ENCODE results near the gene MAP2K2. TPM values are rescaled to one million over a fixed set of nuclear protein-coding genes. Genes with fewer than 3 reads are reported as not detected.

The MAP2K2 gene
- total RNA-seq, 1 experiment from 2014 or later, result 162 TPM

DNA sequence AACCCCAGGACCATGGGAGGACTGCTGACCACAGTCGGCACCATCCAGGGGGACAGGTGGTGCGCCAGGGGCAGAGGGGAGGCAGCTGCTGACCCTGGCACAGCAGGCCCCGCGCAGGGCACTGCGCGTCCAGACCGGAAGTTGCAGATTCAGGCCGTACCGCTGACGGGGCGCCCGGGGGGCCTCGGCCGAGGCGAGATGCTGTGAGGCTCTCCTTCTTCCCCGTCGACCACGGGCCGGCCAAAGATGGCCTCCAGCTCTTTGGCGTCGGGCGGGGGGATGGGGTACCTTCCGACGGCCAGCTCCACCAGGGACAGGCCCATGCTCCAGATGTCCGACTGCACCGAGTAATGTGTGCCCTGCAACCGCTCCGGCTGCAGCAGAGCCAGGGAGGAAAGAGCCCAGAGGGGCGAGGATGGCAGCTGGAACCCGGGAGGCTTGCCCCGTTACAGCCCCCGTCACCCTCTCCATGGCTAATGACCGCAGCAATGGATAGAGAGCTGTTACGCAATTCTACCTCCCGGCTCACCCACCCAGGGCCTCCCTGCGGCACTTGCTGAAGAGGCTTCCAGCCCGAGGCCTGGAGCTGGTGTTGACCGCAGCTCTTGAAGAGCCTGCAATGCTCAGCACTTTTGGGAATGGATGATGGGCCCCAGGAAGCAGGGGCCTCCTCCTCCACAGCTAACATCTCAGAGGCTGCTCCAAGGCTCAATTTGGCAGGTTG is 24.7 kb downstream of the MAP2K2 start:
- DNase-seq (ENCODE audit: low read depth), result no peak

DNA sequence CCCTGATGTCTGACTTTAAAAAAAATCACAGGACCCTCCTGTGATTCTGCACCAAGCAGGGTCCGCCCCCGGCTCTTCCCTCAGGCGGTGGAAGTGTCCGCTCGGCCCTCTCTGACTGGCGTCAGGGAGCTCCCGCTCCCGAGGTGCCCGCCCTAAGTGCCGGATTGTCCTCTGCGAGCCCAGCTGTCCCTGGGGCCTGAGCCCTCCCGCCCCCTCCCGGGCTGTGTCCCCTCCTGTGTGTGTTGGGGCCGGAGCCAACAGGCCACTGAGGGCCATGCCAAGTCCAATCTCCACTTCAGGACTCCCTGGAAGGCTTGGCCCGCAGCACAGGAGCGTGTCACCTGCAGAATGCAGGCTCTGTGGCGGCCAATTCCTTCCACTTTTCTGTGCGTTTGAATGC is 25.4 kb downstream of the MAP2K2 start:
- no peak for DNase-seq (ENCODE audit: low read depth)

DNA sequence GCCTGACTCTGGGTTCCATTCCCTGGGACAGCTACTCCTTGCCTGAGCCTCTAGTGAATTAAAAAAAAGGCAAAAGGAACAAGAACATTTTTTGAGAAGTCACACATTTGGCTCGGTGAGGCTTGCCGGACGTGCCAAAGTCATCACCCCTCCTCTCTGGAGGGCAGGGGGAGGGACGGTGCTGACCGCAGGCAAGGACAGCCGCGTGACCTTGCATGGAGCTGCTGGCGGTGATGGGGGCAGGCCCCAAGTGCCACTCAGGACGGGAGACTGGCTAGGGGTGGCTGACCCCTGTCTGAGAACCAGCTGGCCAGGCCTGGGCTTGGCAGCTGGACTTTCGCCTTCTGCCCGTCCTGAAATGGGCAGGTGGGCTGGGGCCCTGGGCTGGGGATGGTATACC is 26.4 kb downstream of the MAP2K2 start:
- DNase-seq (ENCODE audit: low read depth), result no peak

DNA sequence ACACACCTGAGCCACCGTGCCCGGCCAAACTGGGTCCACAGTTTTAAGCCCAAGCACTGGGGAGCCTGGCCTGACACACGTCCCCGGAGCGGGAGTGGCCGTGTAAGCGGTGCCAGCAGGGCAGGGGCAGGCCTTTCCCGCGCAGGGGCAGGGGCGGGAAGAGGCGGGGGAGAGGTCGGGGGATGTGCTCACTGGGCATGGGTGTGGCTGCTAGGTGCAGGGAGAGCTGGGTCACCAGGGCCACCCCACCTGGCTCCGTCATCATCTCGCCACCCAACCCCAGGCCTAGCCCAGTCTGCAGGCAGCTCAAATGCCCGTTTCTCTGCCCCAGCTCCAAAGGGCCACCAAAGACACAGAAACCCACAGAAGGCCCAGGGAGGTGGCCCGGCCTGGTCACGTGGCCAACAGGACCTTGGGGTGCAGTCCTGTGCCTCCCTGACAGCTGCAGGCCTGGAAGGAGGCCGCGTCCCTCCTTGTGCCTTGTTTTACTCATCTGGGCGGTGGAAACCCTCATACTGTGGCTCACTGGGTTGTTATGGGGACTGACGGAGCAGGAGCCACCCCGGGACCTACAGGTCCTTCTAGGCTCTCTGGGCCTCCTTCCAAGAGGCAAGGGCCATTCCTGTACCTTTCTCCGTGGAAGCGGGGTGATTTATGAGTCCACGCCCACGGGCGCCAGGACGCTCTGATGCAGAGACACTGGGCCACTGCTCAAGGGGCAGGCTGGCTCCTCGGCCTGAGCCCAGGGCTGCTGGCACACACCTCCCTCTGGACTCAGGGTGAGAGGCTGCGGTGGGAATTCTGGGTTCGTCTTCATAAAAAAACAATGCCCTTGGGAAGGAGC is 27.7 kb downstream of the MAP2K2 start:
- DNase-seq (ENCODE audit: low read depth), result no peak

DNA sequence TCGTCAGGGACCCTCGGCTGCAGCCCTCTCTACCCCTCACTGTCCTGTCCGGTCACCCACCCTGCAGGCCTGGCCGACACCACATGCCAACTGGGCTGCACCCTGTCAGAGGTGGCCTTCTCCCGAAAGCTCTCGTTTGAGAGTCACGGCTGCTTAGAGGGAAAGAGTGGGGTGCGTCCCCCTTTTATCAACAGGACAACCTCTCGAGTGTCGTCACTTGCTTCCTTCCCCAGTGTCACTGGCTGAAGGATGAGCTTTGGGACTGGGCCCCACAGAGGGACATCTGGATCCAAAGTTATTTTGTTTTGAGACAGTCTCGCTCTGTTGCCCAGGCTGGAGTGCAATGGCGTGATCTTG is 28.5 kb downstream of the MAP2K2 start:
- no peak for DNase-seq (ENCODE audit: low read depth)

DNA sequence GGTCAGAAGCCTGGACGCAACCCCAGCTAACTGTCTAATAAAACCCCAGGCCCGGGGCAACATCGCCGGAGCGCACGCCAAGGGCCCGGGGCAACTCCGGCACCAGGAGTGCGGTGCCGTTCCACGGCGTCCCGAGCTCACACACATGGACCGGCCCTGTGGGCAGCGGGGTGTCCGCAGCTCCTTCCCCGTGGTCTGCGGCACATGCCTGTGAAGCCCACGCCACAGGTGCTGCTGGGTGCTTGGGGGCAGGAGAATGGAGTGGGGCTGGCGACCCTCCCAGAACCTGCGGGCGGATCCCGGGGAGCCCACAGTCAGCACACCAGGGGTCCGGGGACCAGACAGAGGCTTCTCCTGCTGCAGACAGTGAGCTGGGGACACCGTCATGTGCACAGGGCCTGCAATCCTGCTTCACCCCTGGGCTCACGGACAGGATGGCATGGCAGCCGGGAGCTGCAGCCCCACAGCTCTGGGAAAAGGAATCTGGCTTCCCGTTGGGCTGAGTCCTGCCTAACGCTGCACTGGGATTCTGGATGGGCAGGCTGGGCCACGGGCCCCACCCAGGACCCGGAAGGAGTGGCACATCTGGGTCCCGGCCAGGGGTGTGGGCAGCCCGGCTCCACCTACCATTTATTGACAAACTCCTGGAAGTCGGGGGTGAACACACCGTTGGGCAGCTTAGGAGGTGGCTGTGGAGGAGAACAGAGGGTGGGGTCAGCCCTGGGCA is 29.0 kb downstream of the MAP2K2 start:
- no peak for DNase-seq (ENCODE audit: low read depth)

DNA sequence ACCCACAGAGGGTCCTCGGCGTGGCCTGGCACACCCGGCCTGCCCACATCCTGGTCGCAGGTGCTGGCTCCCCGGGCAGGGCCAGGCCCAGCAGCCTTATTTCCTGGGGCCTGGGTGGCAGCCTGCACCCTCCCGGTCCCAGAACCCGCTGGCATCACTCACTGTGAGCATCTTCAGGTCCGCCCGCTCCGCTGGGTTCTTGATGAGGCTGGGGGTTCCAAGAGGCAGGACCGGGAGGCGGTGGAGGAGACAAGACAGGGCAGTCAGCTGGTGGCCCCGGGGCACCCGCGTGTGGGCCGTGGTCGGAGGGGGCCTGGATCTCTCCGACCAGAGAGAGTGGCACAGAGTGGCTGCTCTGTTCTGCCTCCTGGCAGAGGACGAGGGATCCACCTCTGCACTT is 29.6 kb downstream of the MAP2K2 start:
- no peak for DNase-seq (ENCODE audit: low read depth)

DNA sequence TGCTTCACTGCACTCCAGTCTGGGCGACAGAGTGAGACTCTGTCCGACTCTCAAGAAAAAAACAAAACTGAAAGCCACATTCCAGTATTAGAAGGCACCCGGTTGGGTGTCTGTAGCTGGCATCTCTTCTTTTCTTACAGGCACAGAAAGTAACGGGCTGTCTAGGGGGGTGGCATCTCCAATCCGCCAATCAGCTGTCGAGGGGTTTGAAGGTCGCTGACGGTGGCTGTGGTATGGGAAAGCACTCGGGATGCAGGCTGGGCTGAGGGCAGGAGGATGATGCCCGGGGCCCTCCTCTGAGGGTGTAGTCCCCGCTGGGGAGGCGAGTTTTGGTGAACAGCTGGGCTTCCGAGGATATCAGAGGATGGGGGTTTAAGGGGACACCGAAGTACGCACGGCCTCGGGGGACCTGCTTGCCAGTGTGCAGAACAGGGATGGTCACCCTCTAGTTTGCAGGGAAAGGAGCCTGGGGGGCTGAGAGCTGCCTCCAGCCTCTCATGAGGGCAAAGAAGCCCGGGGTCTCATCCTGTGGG is 30.2 kb downstream of the MAP2K2 start:
- DNase-seq (ENCODE audit: low read depth), result no peak

DNA sequence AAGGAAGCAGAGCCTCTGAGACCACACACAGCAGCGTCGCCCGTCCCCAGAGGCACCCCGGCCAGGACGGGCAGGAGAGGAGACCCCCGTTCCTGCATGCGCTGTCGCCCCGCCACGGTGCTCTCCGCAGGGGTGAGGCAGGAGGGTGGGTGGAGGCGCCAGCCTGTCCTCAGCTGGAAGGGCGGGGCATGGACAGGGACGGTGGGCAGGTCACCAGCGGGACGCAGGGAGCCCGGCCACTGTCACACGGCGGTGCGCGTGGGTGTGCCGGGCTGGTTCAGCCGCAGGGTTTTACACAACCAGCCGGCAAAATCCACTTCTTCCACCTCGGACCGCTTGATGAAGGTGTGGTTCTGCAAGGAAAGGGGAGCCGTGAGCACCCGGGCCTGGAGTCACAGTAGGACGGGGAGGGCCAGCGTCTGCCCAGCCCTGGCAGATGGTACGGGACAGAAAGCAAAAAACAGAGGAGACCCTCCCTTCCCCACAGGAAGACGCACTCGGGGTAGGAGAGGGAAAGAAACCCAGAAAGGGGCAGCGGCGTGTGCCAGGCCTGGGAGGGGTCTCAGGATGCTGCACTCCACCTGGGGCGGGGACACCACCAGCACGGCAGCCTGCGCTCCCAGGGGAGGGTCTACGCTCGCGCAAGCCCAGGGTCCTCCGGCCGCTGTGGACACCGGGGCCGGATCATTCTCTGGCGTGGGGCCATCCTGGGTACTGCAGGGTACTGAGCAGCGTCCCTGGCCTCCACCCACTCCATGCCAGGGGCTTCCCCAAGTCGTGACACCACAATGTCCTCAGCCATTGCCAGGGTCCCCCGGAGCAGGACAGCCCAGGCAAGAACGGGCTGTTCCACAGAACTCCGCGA is 33.3 kb downstream of the MAP2K2 start:
- no peak for DNase-seq (ENCODE audit: low read depth)

DNA sequence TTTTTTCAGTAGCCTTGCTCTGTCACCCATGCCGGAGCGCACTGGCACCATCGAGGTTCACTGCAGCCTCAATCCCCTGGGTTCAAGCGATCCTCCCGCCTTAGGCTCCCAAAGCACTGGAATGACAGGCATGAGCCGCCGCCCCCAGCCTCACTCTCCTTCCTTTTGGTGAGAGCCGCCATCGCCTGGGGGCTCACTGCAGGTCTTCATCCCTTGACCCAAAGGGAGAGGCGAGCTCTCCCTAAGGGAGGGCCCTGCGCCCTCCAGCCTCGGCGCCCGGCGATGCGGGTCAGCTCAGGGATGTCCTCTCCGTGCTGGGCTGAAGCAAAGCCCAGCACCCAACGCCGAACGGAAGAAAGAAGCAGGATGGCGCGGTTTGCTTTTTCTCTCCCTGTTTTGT is 34.0 kb downstream of the MAP2K2 start:
- DNase-seq (ENCODE audit: low read depth), result no peak

DNA sequence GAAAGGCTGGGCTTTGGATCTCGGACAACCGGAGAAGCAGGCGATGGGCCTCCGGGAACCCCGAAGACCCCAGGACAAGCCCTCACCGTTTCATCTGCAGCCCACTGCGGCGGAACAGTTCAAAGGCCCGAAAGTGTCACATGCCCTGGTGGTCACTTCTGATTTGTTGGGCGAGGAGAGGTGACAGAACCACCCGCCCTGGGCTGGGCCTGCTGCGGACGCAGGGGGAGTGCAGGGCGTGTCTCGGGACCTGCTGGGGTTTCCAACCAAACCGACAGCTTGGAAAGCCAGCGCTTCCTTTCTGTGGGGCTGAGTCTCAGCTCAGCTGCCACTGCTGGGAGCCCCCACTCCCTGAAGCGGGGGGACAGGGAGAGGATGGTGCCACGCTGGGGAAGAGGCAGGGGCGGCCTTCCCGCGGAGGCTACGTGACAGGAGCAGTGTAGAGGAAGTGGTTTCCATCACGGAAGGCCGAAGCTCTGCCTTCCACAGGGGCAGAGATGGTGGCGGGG is 34.5 kb downstream of the MAP2K2 start:
- DNase-seq (ENCODE audit: low read depth), result no peak

DNA sequence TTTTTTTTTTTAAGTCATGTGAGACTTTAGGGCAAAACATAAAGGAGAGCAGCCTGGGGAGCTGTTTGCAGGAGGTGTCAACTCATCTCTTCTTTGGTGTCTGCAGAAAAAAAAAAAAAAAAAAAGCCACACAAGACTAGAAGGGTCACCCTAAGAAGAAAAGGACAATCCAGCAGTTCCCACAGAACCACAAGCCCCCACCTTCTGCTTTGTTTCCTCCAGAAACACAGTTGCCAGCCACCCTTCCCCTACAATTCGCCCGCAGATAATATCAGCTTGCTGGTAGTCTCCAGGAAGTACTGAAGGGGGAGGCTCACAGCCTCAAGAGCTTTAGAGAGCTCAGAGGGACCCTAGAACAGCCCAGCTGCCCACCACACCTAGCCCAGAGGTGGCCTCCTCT is 34.9 kb downstream of the MAP2K2 start:
- DNase-seq (ENCODE audit: low read depth), result no peak

DNA sequence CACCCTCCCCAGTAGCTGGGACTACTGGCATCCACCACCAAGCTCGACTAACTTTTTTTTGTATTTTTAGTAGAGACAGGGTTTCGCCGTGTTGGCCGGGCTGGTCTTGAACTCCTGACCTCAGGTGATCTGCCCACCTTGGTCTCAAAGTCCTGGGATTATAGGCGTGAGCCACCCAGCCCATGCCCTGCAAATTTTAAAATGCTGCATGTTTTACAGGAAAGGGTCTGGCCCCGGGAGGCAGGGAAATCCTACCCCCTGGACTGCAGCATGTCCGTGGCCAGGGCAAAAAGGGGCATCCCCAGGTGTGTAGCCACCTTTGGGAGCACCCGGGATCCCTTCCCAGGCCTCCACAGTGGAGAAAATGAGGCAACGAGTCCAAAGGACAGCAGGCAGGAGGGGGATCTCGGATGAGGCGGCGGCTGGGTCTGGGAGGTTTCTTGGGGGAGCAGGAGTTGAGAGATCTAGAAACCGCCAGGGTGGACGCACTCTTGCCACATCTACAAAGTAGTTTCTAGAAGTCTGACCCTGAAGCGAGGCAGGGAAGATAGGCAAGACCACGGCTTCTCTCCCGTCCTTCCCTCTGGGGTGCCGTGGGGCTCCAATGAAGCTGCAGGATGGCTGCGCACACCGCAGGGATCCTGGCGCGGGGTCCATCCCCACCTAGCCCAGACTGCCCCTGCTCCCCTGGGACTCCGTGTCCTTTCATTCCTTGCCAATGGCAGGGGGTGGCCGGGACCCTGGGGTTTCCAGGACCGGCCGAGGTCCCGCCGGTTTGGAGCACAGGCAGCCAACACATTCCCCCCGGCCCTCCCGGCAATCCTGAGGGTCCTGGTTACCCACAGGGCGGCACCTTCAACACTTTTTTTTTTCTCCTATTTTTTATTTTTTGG is 35.9 kb downstream of the MAP2K2 start:
- no peak for DNase-seq (ENCODE audit: low read depth)

DNA sequence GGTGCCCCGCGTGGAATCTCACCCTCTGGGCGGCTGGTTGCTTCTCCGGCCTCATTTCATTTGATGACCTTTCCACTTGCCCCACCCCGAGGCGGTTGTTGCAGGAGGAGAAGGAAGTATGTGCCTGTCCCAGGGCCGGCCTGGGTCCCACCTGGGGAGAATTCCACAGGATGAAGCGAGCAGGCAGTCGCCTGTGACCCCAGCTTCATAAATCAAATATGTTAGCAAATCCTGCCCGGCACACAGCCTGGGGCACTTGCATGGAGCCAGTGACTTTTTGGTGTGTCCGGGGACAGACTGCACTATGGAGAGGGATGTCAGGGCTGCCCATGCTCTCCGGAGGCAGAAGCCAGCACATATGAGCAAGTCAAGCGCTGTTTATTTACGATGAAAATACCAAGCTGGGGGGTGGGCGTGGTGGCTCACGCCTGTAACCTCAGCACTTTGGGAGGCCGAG is 37.5 kb downstream of the MAP2K2 start:
- no peak for DNase-seq (ENCODE audit: low read depth)

DNA sequence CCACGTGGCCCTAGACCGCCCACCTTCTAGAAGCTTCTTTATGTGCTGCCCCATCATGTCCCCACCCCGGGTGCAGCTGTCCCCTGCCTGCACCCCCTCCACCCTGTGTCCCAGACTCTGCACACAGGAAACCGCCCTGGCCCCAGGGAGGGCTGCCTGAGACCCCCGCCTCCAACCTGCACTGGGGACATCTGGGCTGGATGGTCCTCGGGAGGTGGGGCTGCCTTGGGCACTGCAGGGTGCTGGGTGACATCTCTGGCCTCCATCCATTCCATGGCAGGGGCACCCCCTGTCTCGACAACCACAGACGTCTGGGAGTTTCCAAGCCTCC is 39.4 kb downstream of the MAP2K2 start:
- no peak for DNase-seq (ENCODE audit: low read depth)

DNA sequence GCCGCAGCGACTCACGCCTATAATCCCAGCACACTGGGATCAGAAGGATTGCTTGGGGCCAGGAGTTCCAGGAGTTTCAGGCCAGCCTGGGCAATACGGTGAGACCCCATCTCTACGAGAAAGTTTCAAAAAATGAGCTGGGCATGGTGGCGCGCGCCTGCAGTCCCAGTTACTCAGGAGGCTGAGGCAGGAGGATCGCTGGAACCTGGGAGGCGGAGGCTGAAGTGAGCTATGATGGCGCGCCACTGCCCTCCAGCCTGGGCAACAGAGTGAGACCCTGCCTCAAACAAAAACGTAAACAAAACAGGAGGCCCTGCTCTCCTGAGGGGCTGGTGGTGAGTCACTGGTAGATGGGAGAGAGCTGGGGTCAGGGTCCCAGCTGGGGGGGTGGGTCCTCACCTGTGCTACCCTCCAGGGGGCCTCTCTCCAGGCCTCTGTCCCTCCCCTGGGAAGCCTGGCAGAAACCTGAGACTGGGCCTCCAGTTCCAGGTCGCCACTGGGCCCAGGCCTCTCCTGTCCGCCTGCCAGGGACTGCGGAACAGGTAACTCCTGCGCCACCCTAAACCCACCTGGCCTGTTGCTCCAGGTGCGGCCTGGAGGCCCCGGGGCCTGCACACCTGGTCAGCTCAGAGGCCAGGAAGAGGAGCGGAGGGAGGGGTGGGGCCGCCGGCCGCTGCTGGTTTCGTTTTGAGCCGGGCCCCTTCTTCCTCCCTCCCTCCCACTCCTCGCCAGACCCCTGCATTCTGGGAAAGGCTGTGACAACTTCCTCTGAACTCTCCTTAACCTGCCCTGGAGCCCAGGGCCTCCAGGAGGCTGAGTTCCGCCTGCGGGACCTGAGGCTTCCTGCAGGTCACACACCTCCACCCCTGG is 40.0 kb downstream of the MAP2K2 start:
- no peak for DNase-seq (ENCODE audit: low read depth)

DNA sequence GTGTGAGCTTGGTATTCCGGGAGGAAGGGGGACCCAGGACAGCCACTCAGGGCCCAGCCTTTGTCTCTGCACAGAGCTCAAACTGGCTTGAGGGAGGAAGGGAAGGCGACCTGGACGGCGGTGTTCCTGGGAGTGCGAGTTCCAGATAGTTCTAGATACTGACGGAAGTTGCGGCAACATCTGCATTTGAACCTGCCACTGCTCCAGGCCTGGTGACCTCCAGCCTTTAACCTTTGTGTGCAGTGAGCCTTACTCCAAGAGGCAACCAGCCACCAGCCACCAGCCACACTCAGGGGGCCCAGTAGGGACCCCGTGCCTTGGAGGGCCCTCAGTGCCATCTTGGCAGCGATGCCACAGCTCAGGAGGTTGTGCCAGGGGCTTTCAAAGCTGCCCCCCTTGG is 41.8 kb downstream of the MAP2K2 start:
- DNase-seq (ENCODE audit: low read depth), result no peak

DNA sequence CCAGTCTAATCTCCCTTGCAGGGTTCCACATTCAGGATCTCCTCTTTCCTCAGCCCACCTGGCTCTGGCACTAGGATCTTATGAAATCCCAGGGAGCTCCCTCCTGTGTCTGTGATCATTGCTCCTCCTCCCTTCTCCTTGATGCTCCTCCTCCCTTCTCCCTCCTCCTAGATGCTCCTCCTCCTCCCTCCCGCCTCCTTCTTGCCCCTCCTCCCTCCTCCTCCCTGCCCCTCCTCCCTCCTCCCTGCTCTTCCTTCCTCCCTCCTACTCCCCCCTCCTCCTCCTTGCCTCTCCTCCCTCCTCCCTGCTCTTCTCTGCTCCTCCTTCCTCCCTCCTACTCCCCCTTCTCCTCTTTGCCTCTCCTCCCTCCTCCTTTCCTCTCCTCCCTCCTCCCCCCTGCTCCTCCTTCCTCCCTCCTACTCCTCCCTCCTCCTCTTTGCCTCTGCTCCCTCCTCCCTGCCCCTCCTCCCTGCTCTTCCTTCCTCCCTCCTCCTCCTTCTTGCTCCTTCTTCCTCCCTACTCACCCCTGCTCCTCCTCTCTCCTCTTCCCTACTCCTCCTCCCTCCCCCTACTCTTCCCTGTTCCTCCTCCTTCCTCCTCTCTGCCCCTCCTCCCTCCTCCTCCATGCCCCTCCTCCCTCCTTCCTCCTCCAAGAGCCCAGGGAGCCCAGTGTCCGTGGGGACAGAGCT is 42.3 kb downstream of the MAP2K2 start:
- no peak for DNase-seq (ENCODE audit: low read depth)

DNA sequence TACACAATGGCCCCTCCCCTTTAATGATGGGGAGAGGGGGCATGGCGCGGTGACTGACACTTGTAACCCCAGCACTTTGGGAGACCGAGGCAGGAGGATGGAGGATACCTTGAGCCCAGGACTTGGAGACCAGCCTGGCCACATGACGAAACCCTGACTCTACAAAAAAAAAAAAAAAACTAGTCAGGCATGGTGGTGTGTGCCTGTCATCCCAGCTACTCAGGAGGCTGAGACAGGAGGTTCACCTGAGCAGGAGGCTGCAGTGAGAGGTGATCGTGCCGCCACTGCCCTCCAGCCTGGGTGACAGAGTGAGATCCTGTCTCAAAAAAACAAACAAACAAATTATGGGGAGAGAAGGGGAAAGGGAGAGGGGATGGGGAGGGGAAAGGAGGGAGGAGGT is 43.4 kb downstream of the MAP2K2 start:
- DNase-seq (ENCODE audit: low read depth), result no peak
